Measurements from ENCODE around the gene SERTAD1. TPM values are rescaled to one million over a fixed set of nuclear protein-coding genes. Genes with fewer than 3 reads are reported as not detected.
"Not testable (repeated sequence)": the region's sequence is repeated elsewhere in the genome, so short reads cannot be mapped to it uniquely, and the experiment has no call there.

Gene SERTAD1
- total RNA-seq, 1 donor from 2014 or later: 19.3 TPM

GRCh38 chr19:40461669-40462221, 36.0 kb upstream of the SERTAD1 start:
- H3K4me3 Mint-ChIP-seq: no peak overlapping the region
- no peak for DNase-seq

DNA sequence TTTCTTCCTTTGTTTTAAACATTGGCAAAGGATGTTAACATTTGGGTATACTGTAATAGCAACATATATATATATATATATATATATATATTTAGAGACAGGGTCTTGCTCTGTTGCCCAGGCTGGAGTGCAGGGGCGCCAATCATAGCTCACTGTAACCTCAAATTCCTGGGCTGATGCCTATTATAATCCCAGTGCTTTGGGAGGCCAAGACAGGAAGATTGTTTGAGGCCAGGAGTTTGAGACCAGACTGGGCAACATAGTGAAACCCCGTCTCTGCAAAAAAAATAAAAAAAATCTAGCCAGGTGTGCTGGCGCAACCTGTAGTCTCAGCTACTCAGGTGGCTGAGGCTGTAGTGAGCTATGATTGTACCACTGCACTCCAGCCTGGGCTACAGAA, 34.4 kb upstream of the SERTAD1 start:
- H3K36me3 Mint-ChIP-seq (ENCODE audit: low read depth): no peaks in the 10 kb centered on the region
- H3K9me3 Mint-ChIP-seq: no peaks in the 10 kb centered on the region
- H3K27me3 Mint-ChIP-seq: no peaks in the 10 kb centered on the region
- intact Hi-C loops (cut with micrococcal nuclease): no loop called here
- no peak overlapping the region for H3K4me3 Mint-ChIP-seq
- H3K4me1 Mint-ChIP-seq: peaks cover 11% of the 10 kb centered on the region
- no peak for DNase-seq
- H3K27ac Mint-ChIP-seq: no peak overlapping the region

More at GRCh38 chr19:40461669-40462221, 36.0 kb upstream of the SERTAD1 start:
- Mint-ChIP-seq H3K4me1 (peaks cover 24% of the 10 kb centered on the region), H3K27me3 (peaks cover 6% of the 10 kb centered on the region), H3K36me3 (ENCODE audit: low read depth) (peaks cover 2% of the 10 kb centered on the region), H3K27ac (no peak overlapping the region), H3K9me3 (no peaks in the 10 kb centered on the region)
- intact Hi-C loops (cut with micrococcal nuclease): no loop called here

DNA sequence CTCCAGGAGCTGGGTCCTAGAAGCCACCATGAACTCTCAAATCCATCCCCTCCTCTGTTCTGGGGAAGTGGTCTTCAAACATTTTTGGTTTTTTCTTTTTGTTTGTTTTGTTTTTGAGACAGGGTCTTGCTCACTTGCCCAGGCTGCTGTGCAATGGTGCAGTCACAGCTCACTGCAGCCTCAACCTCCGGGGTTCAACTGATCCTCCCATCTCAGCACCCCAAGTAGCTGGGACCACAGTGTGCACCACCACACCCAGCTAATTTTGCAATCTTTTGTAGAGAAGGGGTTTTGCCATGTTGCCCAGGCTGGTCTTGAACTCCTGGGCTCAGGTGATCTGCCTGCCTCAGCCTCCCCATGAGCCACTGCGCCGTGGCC, 32.8 kb upstream of the SERTAD1 start:
- intact Hi-C loops (cut with micrococcal nuclease): no loop called here
- H3K27me3 Mint-ChIP-seq: no peaks in the 10 kb centered on the region

GRCh38 chr19:40457953-40458596, 32.3 kb upstream of the SERTAD1 start:
- H3K9me3 Mint-ChIP-seq: no peaks in the 10 kb centered on the region
- H3K36me3 Mint-ChIP-seq (ENCODE audit: low read depth): no peaks in the 10 kb centered on the region
- intact Hi-C loops (cut with micrococcal nuclease): no loop called here
- H3K4me1 Mint-ChIP-seq: peaks cover 2% of the 10 kb centered on the region
- H3K4me3 Mint-ChIP-seq: no peak overlapping the region
- H3K27ac Mint-ChIP-seq: no peak overlapping the region
- DNase-seq: no peak
- H3K27me3 Mint-ChIP-seq: no peaks in the 10 kb centered on the region

More for the DNA sequence above, 32.8 kb upstream of the SERTAD1 start:
- H3K4me3 Mint-ChIP-seq: no peak overlapping the region
- H3K36me3 Mint-ChIP-seq (ENCODE audit: low read depth): no peaks in the 10 kb centered on the region
- no peak overlapping the region for H3K27ac Mint-ChIP-seq
- no peaks in the 10 kb centered on the region for H3K9me3 Mint-ChIP-seq
- H3K4me1 Mint-ChIP-seq: peaks cover 4% of the 10 kb centered on the region
- no peak for DNase-seq

- DNase-seq: no peak
- H3K27ac Mint-ChIP-seq: no peak overlapping the region
- no peaks in the 10 kb centered on the region for H3K4me1 Mint-ChIP-seq
- no peak overlapping the region for H3K4me3 Mint-ChIP-seq
- H3K27me3 Mint-ChIP-seq: no peaks in the 10 kb centered on the region
- no peaks in the 10 kb centered on the region for H3K36me3 Mint-ChIP-seq (ENCODE audit: low read depth)
- intact Hi-C loops (cut with micrococcal nuclease): no loop called here
- H3K9me3 Mint-ChIP-seq: no peaks in the 10 kb centered on the region
Measured at GRCh38 chr19:40457048-40457447, 31.3 kb upstream of the SERTAD1 start.

- H3K27me3 Mint-ChIP-seq; H3K4me3 Mint-ChIP-seq; H3K9me3 Mint-ChIP-seq; DNase-seq; H3K4me1 Mint-ChIP-seq; H3K27ac Mint-ChIP-seq; intact Hi-C loops (cut with micrococcal nuclease); H3K36me3 Mint-ChIP-seq (ENCODE audit: low read depth): not testable (repeated sequence)
Measured at GRCh38 chr19:40453943-40454342, 28.2 kb upstream of the SERTAD1 start.

DNA sequence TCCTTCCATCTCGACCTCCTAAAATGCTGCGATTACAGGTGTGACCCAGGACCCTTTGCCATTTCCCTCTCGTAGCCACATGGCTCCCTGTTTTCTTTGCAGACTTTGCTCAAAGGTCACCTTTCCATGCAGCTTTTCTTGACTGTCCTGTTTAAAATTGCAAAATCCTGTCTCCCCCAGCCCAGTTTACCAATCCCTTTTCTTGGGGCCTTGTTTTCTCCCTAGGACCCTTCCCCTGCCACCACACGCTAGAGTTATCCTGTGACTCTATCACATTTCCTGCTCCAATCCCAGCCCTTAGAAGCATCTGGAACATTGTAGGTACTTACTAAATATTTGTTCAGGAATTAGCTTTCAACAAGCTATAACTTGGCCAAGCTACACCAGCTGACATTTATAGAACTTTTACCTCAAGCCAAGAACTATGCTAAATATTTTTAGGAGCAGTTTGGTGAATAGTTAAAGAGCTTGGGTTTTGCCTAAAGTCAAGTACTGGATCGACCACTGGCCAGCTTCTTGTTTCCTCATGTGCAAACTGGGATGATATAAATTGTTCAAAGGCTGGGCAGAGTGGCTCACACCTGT, 27.5 kb upstream of the SERTAD1 start:
- Mint-ChIP-seq H3K36me3 (ENCODE audit: low read depth) (peaks cover 2% of the 10 kb centered on the region), H3K27ac (no peak overlapping the region), H3K4me1 (no peaks in the 10 kb centered on the region), H3K9me3 (no peaks in the 10 kb centered on the region), H3K4me3 (no peak overlapping the region), H3K27me3 (no peaks in the 10 kb centered on the region)
- no peak for DNase-seq
- intact Hi-C loops (cut with micrococcal nuclease): no loop called here

DNA sequence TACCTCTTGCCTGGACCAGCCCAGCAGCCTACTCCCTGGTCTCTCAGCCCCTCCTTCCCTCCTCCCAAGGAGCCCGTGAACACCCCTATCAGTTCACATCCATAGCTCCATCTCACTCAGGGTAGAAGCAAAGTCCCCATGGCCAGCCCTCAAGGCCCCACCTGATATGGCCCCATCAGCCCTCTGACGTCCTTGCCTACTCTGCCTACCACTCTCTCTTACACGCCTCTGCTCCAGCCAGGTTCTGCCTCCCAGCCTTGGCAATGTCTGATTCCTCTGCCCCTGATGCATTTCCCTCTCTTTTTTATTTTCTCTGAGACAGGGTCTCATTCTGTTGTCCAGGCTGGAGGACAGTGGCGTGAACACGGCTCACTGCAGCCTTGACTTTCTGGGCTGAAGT, 26.2 kb upstream of the SERTAD1 start:
- Mint-ChIP-seq H3K9me3 (no peaks in the 10 kb centered on the region), H3K4me1 (no peaks in the 10 kb centered on the region), H3K27ac (peak overlapping the region; percentile 38), H3K4me3 (no peak overlapping the region), H3K36me3 (ENCODE audit: low read depth) (peaks cover 2% of the 10 kb centered on the region), H3K27me3 (no peaks in the 10 kb centered on the region)
- intact Hi-C loops (cut with micrococcal nuclease): no loop called here
- DNase-seq: no peak

- Mint-ChIP-seq H3K4me1 (no peaks in the 10 kb centered on the region), H3K36me3 (ENCODE audit: low read depth) (peaks cover 2% of the 10 kb centered on the region), H3K4me3 (no peak overlapping the region), H3K27ac (no peak overlapping the region), H3K9me3 (no peaks in the 10 kb centered on the region), H3K27me3 (no peaks in the 10 kb centered on the region)
- DNase-seq: no peak
- intact Hi-C loops (cut with micrococcal nuclease): no loop called here
Measured at GRCh38 chr19:40450664-40451063, 24.9 kb upstream of the SERTAD1 start.

DNA sequence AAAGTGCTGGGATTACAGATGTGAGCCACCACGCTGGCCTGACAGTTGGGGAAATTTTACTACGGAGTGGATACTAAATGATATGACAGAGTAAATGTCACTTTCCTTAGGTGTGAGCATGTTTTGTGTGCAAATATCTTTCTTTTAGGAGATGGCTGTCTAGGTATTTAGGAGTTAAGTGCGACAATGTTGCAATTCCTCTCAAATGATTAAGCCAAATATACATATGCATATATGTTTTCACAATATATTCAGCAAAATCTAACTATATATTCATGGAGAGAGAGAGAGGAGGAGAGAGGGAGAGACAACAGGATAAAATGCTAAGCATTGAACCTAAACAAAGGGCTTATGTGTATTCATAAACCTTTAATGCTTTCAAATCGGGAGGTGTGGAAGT, 23.7 kb upstream of the SERTAD1 start:
- Mint-ChIP-seq H3K27me3 (no peaks in the 10 kb centered on the region), H3K4me1 (no peaks in the 10 kb centered on the region), H3K27ac (no peak overlapping the region), H3K4me3 (no peak overlapping the region), H3K36me3 (ENCODE audit: low read depth) (peaks cover 2% of the 10 kb centered on the region), H3K9me3 (no peaks in the 10 kb centered on the region)
- no peak for DNase-seq
- intact Hi-C loops (cut with micrococcal nuclease): no loop called here

DNA sequence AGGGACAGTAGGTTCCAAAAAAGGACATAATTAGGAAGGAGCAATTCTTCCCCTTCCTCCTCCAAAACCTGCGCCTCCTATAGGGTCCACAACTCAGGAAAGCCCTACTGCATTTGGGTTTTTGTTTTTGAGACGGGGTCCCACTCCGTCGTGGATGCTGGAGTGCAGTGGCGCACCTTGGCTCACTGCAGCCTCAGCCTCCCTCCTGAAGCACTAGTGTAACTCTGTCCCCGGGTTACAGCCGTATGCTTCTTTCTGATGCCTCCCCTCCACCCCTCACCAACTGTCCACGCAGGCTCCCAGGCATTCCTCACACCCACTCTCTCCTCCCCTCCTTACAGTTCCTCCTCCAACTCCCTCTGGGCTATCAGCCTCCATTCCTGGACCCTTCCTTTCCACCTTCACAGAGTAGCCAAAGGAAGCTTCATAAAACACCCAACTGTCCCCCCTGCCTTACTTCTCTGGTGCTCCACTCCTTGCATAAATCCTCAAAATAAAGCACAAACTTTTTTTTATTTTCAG, 20.5 kb upstream of the SERTAD1 start:
- intact Hi-C loops (cut with micrococcal nuclease): no loop called here
- peaks cover 14% of the 10 kb centered on the region for H3K4me1 Mint-ChIP-seq
- no peak overlapping the region for H3K27ac Mint-ChIP-seq
- no peak for DNase-seq
- no peaks in the 10 kb centered on the region for H3K27me3 Mint-ChIP-seq
- no peaks in the 10 kb centered on the region for H3K9me3 Mint-ChIP-seq
- peak overlapping the region; percentile 64 for H3K4me3 Mint-ChIP-seq
- peaks cover 7% of the 10 kb centered on the region for H3K36me3 Mint-ChIP-seq (ENCODE audit: low read depth)

DNA sequence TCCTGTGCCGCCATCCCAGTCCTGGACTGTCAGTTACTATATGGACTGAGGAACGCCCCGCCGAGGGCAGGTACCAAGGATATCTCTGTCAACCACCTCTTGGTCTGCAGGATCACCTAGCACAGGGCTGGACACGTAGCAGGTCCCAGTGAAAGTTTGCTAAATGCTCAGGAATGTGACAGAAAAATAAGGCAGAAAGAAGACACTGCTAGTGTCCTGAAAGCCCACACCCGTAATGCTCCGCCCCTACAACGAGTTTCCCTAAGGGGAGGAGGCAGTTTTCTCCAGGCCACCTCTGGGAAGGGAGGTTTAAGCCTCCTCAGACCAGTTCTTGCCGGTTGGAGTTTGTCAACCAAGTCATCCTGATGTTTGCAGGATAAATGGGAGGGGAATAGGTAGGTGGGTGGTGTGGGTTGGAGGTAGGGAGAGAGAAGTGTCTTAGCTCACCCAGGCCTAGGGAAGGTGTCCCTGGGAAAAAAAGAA, 20.0 kb upstream of the SERTAD1 start:
- Mint-ChIP-seq H3K27ac (no peak overlapping the region), H3K4me3 (peak overlapping the region; percentile 49), H3K9me3 (no peaks in the 10 kb centered on the region), H3K4me1 (peaks cover 14% of the 10 kb centered on the region), H3K36me3 (ENCODE audit: low read depth) (peaks cover 12% of the 10 kb centered on the region), H3K27me3 (no peaks in the 10 kb centered on the region)
- intact Hi-C loops (cut with micrococcal nuclease): no loop called here
- DNase-seq: no peak

DNA sequence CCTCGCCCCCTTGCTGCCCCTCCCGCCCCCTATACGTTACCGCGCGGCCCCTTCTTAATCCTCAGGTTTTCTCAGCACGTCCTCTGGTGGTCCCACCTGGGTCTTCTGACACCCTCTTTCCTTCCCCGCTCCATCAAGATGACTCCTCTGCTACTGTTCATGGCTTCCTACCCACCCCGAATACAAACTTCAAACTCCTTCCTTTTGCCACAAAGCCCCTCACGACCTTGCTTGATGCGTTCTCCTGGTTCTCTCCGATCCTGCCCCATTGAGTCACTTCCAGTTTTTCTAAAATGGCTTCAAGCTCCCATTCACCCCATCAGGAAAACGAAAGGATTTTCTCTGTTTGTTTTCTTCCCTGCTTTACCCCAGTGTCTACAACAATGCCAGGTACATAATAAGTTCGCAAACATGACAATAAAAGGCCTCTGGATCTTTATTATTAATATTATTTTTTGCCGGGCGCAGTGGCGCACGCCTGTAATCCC, 19.1 kb upstream of the SERTAD1 start:
- Mint-ChIP-seq H3K4me1 (peaks cover 14% of the 10 kb centered on the region), H3K9me3 (no peaks in the 10 kb centered on the region), H3K27ac (peak overlapping the region; percentile 96), H3K4me3 (peak overlapping the region; percentile 98), H3K36me3 (ENCODE audit: low read depth) (peaks cover 14% of the 10 kb centered on the region), H3K27me3 (no peaks in the 10 kb centered on the region)
- intact Hi-C loops (cut with micrococcal nuclease): loop anchor here (1.0 to 5.0 kb wide), 5 partner anchors 20 to 473 kb away; partner anchors contain the start of genes ACTMAP, AKT2, BLVRB and PSMC4
- no peak for DNase-seq
